Epithelial cell of proximal tubule (primary cell): ENCODE data around the gene NTN1. TPM values are rescaled to one million over a fixed set of nuclear protein-coding genes. Genes with fewer than 3 reads are reported as not detected.

ENCODE experiments used
- DNase-seq: peaks from one replicate; pipeline ENCODE4 v3.0.0-alpha.2; 2011; ENCODE audit warnings: low read depth
- H3K4me3 ChIP-seq: 2 replicates; pipeline ENCODE4 v1.5.1; 2011; ENCODE audit warnings: low read depth, mild to moderate bottlenecking, low read length
- CTCF ChIP-seq: conservative IDR thresholded peaks from 2 replicates; pipeline ENCODE4 v1.5.1; 2012; ENCODE audit warnings: low read depth, mild to moderate bottlenecking, low read length
- total RNA-seq: library from RNA; depleted of rRNA; stranded (reverse); fragments of >200 nt; gene quantifications from 2 replicates; pipeline ENCODE4 v1.2.3, GENCODE V29; 2015

NTN1 gene
- total RNA-seq, 1 donor from 2014 or later: 1.3 TPM

- no peak for TF ChIP-seq CTCF
- no peak overlapping the region for H3K4me3 ChIP-seq
- DNase-seq: no peak
Measured at GRCh38 chr17:9290226-9290613, 268.9 kb downstream of the NTN1 start.

DNA sequence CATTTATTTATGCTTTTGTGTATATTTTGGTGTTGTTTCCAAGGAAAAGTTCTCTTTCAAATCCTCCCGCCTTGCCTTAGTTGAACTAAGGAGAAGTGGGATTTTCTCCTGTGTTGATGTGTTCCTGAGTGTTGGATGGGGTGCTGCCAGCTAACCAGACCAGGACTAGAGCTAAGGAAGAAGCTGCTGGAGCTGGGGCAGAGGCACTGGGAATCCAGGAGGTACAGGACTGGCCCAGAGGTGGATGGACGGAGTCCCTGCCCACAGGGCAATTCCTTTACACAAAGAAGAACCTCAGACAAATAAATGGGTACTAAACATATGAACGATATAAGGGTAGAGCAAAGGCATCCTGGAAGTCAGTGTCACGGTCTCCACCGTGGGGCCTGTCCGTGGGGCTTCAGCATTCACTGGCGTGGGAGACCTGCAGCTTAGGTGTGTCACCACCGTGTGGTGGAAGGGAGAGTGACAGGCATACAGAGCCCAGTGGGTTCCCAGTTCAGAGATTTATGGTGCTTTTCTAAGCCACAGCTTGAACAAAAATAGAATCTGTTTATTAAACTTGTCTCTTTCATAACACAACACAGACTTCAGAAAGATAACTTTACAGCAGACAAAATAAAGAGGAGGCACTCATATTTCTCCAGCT lies 270.7 kb downstream of the NTN1 start:
- no peak overlapping the region for H3K4me3 ChIP-seq
- no peak for DNase-seq
- TF ChIP-seq CTCF: peak; percentile 66

GRCh38 chr17:9292561-9292941 lies 271.2 kb downstream of the NTN1 start:
- TF ChIP-seq CTCF: no peak
- no peak for DNase-seq
- H3K4me3 ChIP-seq: no peak overlapping the region

Other genes with a start within 250 kb of the NTN1 start
- 0.43 TPM in 1 of 2 replicates, not detected in the other for gene MFSD6L, start 222.1 kb upstream of the NTN1 start, total RNA-seq
- not detected in 2 replicates for gene PIK3R6, start 153.8 kb upstream of the NTN1 start, total RNA-seq
- 0.12 TPM in 1 of 2 replicates, not detected in the other for gene PIK3R5, start 55.8 kb upstream of the NTN1 start, total RNA-seq